Measurements from ENCODE around the gene GAB4.

DNA sequence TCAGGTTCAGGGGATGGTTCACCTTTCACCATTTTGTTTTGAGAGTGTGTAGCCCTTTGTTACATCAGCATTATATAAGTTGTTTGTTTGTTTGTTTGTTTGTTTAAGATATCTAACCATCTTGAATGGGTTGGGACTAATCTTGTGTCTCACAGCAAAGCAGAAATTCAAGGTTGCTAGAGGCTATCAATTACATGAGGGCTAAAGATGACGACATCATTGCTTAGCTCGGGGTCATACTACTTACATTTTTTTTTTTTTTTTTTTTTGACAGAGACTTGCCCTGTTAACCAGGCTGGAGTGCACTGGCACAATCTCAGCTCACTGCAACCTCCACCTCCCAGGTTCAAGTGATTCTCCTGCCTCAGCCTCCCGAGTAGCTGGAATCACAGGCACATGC, 95.7 kb downstream of the GAB4 start:
- TF ChIP-seq, protein P1, sequence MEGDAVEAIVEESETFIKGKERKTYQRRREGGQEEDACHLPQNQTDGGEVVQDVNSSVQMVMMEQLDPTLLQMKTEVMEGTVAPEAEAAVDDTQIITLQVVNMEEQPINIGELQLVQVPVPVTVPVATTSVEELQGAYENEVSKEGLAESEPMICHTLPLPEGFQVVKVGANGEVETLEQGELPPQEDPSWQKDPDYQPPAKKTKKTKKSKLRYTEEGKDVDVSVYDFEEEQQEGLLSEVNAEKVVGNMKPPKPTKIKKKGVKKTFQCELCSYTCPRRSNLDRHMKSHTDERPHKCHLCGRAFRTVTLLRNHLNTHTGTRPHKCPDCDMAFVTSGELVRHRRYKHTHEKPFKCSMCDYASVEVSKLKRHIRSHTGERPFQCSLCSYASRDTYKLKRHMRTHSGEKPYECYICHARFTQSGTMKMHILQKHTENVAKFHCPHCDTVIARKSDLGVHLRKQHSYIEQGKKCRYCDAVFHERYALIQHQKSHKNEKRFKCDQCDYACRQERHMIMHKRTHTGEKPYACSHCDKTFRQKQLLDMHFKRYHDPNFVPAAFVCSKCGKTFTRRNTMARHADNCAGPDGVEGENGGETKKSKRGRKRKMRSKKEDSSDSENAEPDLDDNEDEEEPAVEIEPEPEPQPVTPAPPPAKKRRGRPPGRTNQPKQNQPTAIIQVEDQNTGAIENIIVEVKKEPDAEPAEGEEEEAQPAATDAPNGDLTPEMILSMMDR (IDR thresholded peaks at IDR 0.05) = no peak
- TF ChIP-seq EP300 (IDR thresholded peaks at IDR 0.05) = no peak

Measured in tibial nerve (tissue), 4 donors.